Liver (tissue), 9 donors: Measurements from ENCODE around the gene TMED9. TPM values are rescaled to one million over a fixed set of nuclear protein-coding genes. Genes with fewer than 3 reads are reported as not detected.
"Not testable (repeated sequence)": the region's sequence is repeated elsewhere in the genome, so short reads cannot be mapped to it uniquely, and the experiment has no call there.

Source experiments
- DNase-seq: peaks from one replicate; pipeline ENCODE4 v3.0.0-alpha.2; 2017; ENCODE audit warnings: low spot score
- H3K27ac ChIP-seq, 2 donors: one replicate each; pipeline ENCODE4 v1.7.0; 2013; ENCODE audit warnings: inconsistent platforms in 2 of 2, low read length in 2 of 2, control low read depth in 1 of 2, low read depth in 1 of 2, mild to moderate bottlenecking in 1 of 2
- H3K27me3 ChIP-seq, 4 donors: one replicate each; pipeline versions ENCODE4 v1.6.1 to v1.7.0; 2013; ENCODE audit warnings: low read length in 3 of 4, inconsistent platforms in 1 of 4, mild to moderate bottlenecking in 1 of 4, moderate library complexity in 1 of 4; ENCODE audit not compliant: control insufficient read depth in 4 of 4, insufficient read depth in 4 of 4
- H3K36me3 ChIP-seq, 4 donors: one replicate each; pipeline versions ENCODE4 v1.6.1 to v1.7.0; 2013; ENCODE audit warnings: low read length in 3 of 4, mild to moderate bottlenecking in 3 of 4, low read depth in 1 of 4, moderate library complexity in 1 of 4; ENCODE audit not compliant: control insufficient read depth in 4 of 4, insufficient read depth in 3 of 4
- H3K4me1 ChIP-seq, 4 donors: one replicate each; pipeline versions ENCODE4 v1.6.1 to v1.7.0; 2013; ENCODE audit warnings: low read length in 3 of 4, mild to moderate bottlenecking in 3 of 4, moderate library complexity in 1 of 4; ENCODE audit not compliant: control insufficient read depth in 4 of 4, insufficient read depth in 4 of 4
- H3K4me3 ChIP-seq, 3 donors: one replicate each; pipeline versions ENCODE4 v1.6.1 to v1.7.0; 2013; ENCODE audit warnings: low read length in 3 of 3, control low read depth in 1 of 3, low read depth in 1 of 3, mild to moderate bottlenecking in 1 of 3
- H3K9ac ChIP-seq, 2 donors: one replicate each; pipeline ENCODE4 v1.7.0; 2013; ENCODE audit warnings: low read length in 2 of 2, mild to moderate bottlenecking in 2 of 2, moderate library complexity in 2 of 2, control low read depth in 1 of 2, low read depth in 1 of 2
- H3K9me3 ChIP-seq, 4 donors: one replicate each; pipeline versions ENCODE4 v1.6.1 to v1.7.0; 2013; ENCODE audit warnings: low read length in 3 of 4; ENCODE audit not compliant: control insufficient read depth in 4 of 4
- EGR1 ChIP-seq, 2 donors: IDR thresholded peaks; 2 replicates each; pipeline ENCODE4 v1.6.1; 2016 to 2018; ENCODE audit warnings: antibody characterized with exemption in 2 of 2, low read depth in 2 of 2
- FOXA1 ChIP-seq: IDR thresholded peaks from 2 replicates; pipeline ENCODE4 v1.6.1; 2016; ENCODE audit warnings: antibody characterized with exemption
- FOXA2 ChIP-seq: IDR thresholded peaks from 2 replicates; pipeline ENCODE4 v1.6.1; 2016; ENCODE audit warnings: antibody characterized with exemption
- GABPA ChIP-seq, 2 donors: IDR thresholded peaks in 1 of 2; conservative IDR thresholded peaks in 1 of 2; 2 replicates each; pipeline ENCODE4 v1.6.1; 2016; ENCODE audit warnings: antibody characterized with exemption in 2 of 2, mild to moderate bottlenecking in 1 of 2, moderate library complexity in 1 of 2
- HNF4A ChIP-seq, 2 donors: conservative IDR thresholded peaks; 2 replicates each; pipeline ENCODE4 v1.6.1; 2016; ENCODE audit warnings: antibody characterized with exemption in 2 of 2, mild to moderate bottlenecking in 2 of 2
- JUND ChIP-seq, 2 donors: IDR thresholded peaks; 2 replicates each; pipeline ENCODE4 v1.6.1; 2016; ENCODE audit warnings: antibody characterized with exemption in 2 of 2
- RXRA ChIP-seq, 2 donors: IDR thresholded peaks; 2 replicates each; pipeline ENCODE4 v1.6.1; 2017 to 2018; ENCODE audit warnings: antibody characterized with exemption in 2 of 2, mild to moderate bottlenecking in 1 of 2
- SP1 ChIP-seq: IDR thresholded peaks from 2 replicates; pipeline ENCODE4 v1.6.1; 2018; ENCODE audit warnings: antibody characterized with exemption, mild to moderate bottlenecking
- TAF1 ChIP-seq: conservative IDR thresholded peaks from 2 replicates; pipeline ENCODE4 v1.6.1; 2016; ENCODE audit warnings: antibody characterized with exemption, mild to moderate bottlenecking
- YY1 ChIP-seq: IDR thresholded peaks from 2 replicates; pipeline ENCODE4 v1.6.1; 2016; ENCODE audit warnings: antibody characterized with exemption, mild to moderate bottlenecking
- WGBS: extraction: QIAGEN DNeasy Blood & Tissue Kit; methylation state at CpG from one replicate; pipeline ENCODE4 v1.1.7; 2013; 5-methylcytosine and 5-hydroxymethylcytosine counted together
- polyA plus RNA-seq, 2 donors: library from polyadenylated mRNA; stranded (reverse) in 1 of 2; unstranded in 1 of 2; fragments of 200-250 nt in 1 of 2; fragments of >200 nt in 1 of 2; fragmentation: Nextera tagmentation in 1 of 2; extraction: Ambion mirVana in 1 of 2; gene quantifications; one replicate each; pipeline versions ENCODE4 v1.2.1 to v1.2.3, GENCODE V29; 2013 to 2015
- total RNA-seq, 2 donors: library from RNA; depleted of rRNA; stranded (reverse); fragments of >200 nt; gene quantifications; one replicate each; pipeline ENCODE4 v1.2.3, GENCODE V29; 2014
- TF ChIP-seq, protein P1 (sequence below): IDR thresholded peaks from 2 replicates; pipeline ENCODE4 v1.6.1; 2016; ENCODE audit warnings: antibody characterized with exemption
- TF ChIP-seq, protein P2 (sequence below): IDR thresholded peaks from 2 replicates; pipeline ENCODE4 v1.6.1; 2016; ENCODE audit warnings: antibody characterized with exemption
- TF ChIP-seq, protein P3 (sequence below): IDR thresholded peaks from 2 replicates; pipeline ENCODE4 v1.6.1; 2016; ENCODE audit warnings: antibody characterized with exemption, mild to moderate bottlenecking
- TF ChIP-seq, protein P4 (sequence below): fragments of 150-350 bp; IDR thresholded peaks from 2 replicates; pipeline ENCODE4 v1.5.1; 2017; ENCODE audit warnings: improper control_type of control experiment, low read depth, low read length; ENCODE audit not compliant: missing input control
- donor health status: healthy.
- donor health status: healthy.
- donor health status: healthy.
- donor health status: healthy.
- donor health status: healthy.

The TMED9 gene
- total and polyA plus RNA-seq, 4 donors: 66.7 to 234 (median 106) TPM

DNA sequence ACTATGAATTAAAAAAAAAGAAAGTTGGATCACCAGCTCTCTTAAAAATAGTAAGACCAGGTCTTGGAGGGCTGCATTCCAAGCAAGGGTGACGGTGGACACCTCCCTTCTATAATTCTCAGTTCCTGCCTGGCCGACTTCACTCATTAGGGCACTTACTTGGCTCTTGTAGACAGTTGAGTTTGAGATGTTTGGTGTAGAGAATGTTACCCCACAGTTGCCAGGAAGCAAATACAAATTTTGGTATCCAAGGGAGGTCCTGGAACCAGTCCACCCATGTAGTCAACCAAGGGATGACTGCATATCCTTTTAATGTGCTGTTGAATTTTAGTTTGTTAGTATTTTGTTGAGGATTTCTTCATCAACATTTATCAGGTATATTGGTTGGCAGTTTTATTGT is 28.6 kb downstream of the TMED9 start:
- Histone ChIP-seq H3K27me3 (no peaks in the 10 kb centered on the region), H3K36me3 (peaks cover 0 to 15% (median 5%) of the 10 kb centered on the region in 4 donors), H3K4me1 (no peaks in the 10 kb centered on the region), H3K9ac (no peak overlapping the region), H3K27ac (no peak overlapping the region), H3K9me3 (no peaks in the 10 kb centered on the region), H3K4me3 (no peak overlapping the region)
- no peak for DNase-seq
- over 99% methylated on average over 2 of the region's 2 CpGs for WGBS
- TF ChIP-seq, protein P1, sequence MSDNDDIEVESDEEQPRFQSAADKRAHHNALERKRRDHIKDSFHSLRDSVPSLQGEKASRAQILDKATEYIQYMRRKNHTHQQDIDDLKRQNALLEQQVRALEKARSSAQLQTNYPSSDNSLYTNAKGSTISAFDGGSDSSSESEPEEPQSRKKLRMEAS: no peak
- no peak for TF ChIP-seq GABPA (IDR thresholded peaks at IDR 0.05 in 1 of 2, conservative IDR thresholded peaks at IDR 0.05 in 1 of 2)
- no peak for TF ChIP-seq RXRA (IDR thresholded peaks at IDR 0.05)
- TF ChIP-seq JUND (IDR thresholded peaks at IDR 0.05): no peak
- TF ChIP-seq YY1: no peak
- TF ChIP-seq SP1: no peak
- TF ChIP-seq, protein P2, sequence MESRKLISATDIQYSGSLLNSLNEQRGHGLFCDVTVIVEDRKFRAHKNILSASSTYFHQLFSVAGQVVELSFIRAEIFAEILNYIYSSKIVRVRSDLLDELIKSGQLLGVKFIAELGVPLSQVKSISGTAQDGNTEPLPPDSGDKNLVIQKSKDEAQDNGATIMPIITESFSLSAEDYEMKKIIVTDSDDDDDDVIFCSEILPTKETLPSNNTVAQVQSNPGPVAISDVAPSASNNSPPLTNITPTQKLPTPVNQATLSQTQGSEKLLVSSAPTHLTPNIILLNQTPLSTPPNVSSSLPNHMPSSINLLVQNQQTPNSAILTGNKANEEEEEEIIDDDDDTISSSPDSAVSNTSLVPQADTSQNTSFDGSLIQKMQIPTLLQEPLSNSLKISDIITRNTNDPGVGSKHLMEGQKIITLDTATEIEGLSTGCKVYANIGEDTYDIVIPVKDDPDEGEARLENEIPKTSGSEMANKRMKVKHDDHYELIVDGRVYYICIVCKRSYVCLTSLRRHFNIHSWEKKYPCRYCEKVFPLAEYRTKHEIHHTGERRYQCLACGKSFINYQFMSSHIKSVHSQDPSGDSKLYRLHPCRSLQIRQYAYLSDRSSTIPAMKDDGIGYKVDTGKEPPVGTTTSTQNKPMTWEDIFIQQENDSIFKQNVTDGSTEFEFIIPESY: no peak
- no peak for TF ChIP-seq FOXA2
- no peak for TF ChIP-seq HNF4A (conservative IDR thresholded peaks at IDR 0.05)
- TF ChIP-seq, protein P3, sequence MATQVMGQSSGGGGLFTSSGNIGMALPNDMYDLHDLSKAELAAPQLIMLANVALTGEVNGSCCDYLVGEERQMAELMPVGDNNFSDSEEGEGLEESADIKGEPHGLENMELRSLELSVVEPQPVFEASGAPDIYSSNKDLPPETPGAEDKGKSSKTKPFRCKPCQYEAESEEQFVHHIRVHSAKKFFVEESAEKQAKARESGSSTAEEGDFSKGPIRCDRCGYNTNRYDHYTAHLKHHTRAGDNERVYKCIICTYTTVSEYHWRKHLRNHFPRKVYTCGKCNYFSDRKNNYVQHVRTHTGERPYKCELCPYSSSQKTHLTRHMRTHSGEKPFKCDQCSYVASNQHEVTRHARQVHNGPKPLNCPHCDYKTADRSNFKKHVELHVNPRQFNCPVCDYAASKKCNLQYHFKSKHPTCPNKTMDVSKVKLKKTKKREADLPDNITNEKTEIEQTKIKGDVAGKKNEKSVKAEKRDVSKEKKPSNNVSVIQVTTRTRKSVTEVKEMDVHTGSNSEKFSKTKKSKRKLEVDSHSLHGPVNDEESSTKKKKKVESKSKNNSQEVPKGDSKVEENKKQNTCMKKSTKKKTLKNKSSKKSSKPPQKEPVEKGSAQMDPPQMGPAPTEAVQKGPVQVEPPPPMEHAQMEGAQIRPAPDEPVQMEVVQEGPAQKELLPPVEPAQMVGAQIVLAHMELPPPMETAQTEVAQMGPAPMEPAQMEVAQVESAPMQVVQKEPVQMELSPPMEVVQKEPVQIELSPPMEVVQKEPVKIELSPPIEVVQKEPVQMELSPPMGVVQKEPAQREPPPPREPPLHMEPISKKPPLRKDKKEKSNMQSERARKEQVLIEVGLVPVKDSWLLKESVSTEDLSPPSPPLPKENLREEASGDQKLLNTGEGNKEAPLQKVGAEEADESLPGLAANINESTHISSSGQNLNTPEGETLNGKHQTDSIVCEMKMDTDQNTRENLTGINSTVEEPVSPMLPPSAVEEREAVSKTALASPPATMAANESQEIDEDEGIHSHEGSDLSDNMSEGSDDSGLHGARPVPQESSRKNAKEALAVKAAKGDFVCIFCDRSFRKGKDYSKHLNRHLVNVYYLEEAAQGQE: no peak
- TF ChIP-seq EGR1 (IDR thresholded peaks at IDR 0.05; ENCODE audit: low read depth in 2 of 2): no peak
- no peak for TF ChIP-seq TAF1
- no peak for TF ChIP-seq FOXA1
- TF ChIP-seq, protein P4, sequence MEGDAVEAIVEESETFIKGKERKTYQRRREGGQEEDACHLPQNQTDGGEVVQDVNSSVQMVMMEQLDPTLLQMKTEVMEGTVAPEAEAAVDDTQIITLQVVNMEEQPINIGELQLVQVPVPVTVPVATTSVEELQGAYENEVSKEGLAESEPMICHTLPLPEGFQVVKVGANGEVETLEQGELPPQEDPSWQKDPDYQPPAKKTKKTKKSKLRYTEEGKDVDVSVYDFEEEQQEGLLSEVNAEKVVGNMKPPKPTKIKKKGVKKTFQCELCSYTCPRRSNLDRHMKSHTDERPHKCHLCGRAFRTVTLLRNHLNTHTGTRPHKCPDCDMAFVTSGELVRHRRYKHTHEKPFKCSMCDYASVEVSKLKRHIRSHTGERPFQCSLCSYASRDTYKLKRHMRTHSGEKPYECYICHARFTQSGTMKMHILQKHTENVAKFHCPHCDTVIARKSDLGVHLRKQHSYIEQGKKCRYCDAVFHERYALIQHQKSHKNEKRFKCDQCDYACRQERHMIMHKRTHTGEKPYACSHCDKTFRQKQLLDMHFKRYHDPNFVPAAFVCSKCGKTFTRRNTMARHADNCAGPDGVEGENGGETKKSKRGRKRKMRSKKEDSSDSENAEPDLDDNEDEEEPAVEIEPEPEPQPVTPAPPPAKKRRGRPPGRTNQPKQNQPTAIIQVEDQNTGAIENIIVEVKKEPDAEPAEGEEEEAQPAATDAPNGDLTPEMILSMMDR: no peak

DNA sequence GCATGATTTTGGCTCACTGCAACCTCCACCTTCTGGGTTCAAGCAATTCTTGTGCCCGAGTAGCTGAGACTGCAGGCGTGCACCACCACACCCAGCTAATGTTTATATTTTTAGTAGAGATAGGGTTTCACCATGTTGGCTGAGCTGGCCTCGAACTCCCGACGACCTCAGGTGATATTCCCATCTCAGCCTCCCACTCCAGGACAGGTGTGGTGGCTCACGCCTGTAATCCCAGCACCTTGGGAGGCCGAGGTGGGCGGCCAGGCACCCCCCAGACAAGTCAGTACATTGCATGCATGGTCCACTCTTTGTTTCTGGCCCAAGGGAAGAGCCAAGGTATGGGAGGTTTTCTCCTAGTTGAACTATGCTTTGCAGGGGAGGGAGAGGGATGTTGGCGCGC is 32.2 kb downstream of the TMED9 start:
- not testable (repeated sequence) for H3K9ac ChIP-seq, H3K4me3 ChIP-seq, H3K4me1 ChIP-seq, H3K9me3 ChIP-seq, DNase-seq, H3K27ac ChIP-seq, H3K27me3 ChIP-seq, H3K36me3 ChIP-seq
- 95% methylated on average over 10 of the region's 10 CpGs for WGBS

DNA sequence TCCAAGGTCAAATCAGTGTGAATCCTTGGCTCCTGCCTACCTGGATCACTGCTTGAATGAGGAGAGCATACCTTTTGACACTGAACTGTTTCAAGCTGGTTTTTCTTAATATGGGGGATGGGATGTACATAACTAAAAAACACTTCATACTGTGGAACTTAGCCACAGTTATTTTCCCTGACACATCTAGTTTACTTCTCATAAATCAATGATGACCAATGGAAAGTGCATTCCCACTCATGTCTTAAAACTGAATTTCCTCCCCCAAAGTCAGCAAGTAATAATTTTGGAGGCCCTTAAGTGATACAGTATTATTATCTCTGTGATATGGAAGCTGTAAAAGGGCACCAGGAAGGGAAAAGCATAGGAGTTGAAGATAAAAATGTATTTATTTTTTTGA is 38.2 kb downstream of the TMED9 start:
- not testable (repeated sequence) for H3K36me3 ChIP-seq, H3K27ac ChIP-seq, H3K27me3 ChIP-seq, H3K9me3 ChIP-seq, H3K4me1 ChIP-seq, DNase-seq, H3K9ac ChIP-seq, H3K4me3 ChIP-seq

DNA sequence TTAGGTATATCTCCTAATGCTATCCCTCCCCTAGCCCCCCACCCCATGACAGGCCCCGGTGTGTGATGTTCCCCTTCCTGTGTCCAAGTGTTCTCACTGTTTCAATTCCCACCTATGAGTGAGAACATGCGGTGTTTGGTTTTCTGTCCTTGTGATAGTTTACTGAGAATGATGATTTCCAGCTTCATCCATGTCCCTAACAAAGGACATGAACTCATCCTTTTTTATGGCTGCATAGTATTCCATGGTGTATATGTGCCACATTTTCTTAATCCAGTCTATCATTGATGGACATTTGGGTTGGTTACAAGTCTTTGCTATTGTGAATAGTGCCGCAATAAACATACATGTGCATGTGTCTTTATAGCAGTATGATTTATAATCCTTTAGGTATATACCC is 42.9 kb downstream of the TMED9 start:
- H3K27ac ChIP-seq, H3K4me3 ChIP-seq, H3K9me3 ChIP-seq, H3K9ac ChIP-seq, H3K36me3 ChIP-seq, DNase-seq, H3K4me1 ChIP-seq, H3K27me3 ChIP-seq: not testable (repeated sequence)
- WGBS: 99% methylated on average over 3 of the region's 3 CpGs

DNA sequence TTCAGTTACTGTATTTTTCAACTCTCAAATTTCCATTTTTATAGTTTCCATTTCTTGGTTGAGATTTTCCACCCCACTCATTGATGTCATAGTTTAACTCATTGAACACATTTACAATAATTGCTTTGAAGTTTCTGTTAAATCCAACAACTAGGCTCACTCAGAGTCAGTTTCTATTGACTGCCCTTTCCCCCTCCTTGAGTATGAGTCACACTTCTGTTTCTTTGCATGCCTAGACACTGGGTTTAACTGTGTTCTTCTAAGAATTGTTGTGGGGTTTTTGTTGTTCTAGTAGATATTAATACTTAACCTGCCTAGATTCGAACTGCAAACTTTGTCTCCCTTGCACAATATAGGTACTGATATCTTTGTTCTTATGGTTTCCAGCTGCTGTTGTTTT is 53.5 kb downstream of the TMED9 start:
- not testable (repeated sequence) for H3K9ac ChIP-seq, H3K27me3 ChIP-seq, H3K9me3 ChIP-seq, H3K4me3 ChIP-seq, H3K27ac ChIP-seq, DNase-seq, H3K4me1 ChIP-seq, H3K36me3 ChIP-seq
- no CpG with 5 or more reads among the region's 1 CpG for WGBS
